ENCODE data around the gene DNAJA4.
"Not testable (repeated sequence)": the region's sequence is repeated elsewhere in the genome, so short reads cannot be mapped to it uniquely, and the experiment has no call there.

The DNAJA4 gene

GRCh38 chr15:78244893-78245292 is 19.5 kb upstream of the DNAJA4 start:
- no peak for DNase-seq

GRCh38 chr15:78245392-78245791 is 19.0 kb upstream of the DNAJA4 start:
- DNase-seq = not testable (repeated sequence)

- DNase-seq = not testable (repeated sequence)
These were observed 18.3 kb upstream of the DNAJA4 start for GRCh38 chr15:78245976-78246620.

GRCh38 chr15:78247911-78248310 is 16.5 kb upstream of the DNAJA4 start:
- no peak for DNase-seq

- DNase-seq = no peak
These were observed 15.2 kb upstream of the DNAJA4 start for GRCh38 chr15:78249131-78249530.

GRCh38 chr15:78251136-78251535 is 13.2 kb upstream of the DNAJA4 start:
- no peak for DNase-seq

- DNase-seq = no peak
These were observed 8.8 kb upstream of the DNAJA4 start for GRCh38 chr15:78255421-78256043.

GRCh38 chr15:78256044-78256437 is 8.3 kb upstream of the DNAJA4 start:
- no peak for DNase-seq

GRCh38 chr15:78257681-78258080 is 6.7 kb upstream of the DNAJA4 start:
- no peak for DNase-seq

- DNase-seq = no peak
These were observed 5.1 kb upstream of the DNAJA4 start for GRCh38 chr15:78259232-78259631.

- DNase-seq = no peak
These were observed 3.9 kb upstream of the DNAJA4 start for GRCh38 chr15:78260489-78260888.

GRCh38 chr15:78261062-78261461 is 3.3 kb upstream of the DNAJA4 start:
- no peak for DNase-seq

GRCh38 chr15:78263351-78263781 is 996 bp upstream of the DNAJA4 start:
- no peak for DNase-seq

- DNase-seq = no peak
These were observed 457 bp upstream of the DNAJA4 start for GRCh38 chr15:78263907-78264303.

GRCh38 chr15:78265137-78265460 is 737 bp downstream of the DNAJA4 start:
- no peak for DNase-seq

GRCh38 chr15:78265752-78266224 is 1.4 kb downstream of the DNAJA4 start:
- DNase-seq = no peak

- no peak for DNase-seq
These were observed 1.9 kb downstream of the DNAJA4 start for GRCh38 chr15:78266229-78266628.

GRCh38 chr15:78266806-78267205 is 2.4 kb downstream of the DNAJA4 start:
- DNase-seq = no peak

GRCh38 chr15:78272316-78272715 is 8.0 kb downstream of the DNAJA4 start:
- no peak for DNase-seq

- DNase-seq = no peak
These were observed 8.4 kb downstream of the DNAJA4 start for GRCh38 chr15:78272776-78273175.

GRCh38 chr15:78274994-78275393 is 10.6 kb downstream of the DNAJA4 start:
- DNase-seq = no peak

- no peak for DNase-seq
These were observed 11.9 kb downstream of the DNAJA4 start for GRCh38 chr15:78276064-78276943.

- no peak for DNase-seq
These were observed 16.1 kb downstream of the DNAJA4 start for GRCh38 chr15:78280319-78281072.
